A549 (cell line): ENCODE data around the gene UROD.

Source experiments
- EHMT2 ChIP-seq: fragments of 200-600 bp; sonication (generic); IDR thresholded peaks from 2 replicates; pipeline ENCODE4 v1.6.1; 2016; ENCODE audit warnings: antibody characterized with exemption, low read depth, mild to moderate bottlenecking, moderate library complexity
- EP300 ChIP-seq, 2 experiments: fragments of >200 bp; sonication (Bioruptor Twin); formaldehyde crosslinking; IDR thresholded peaks; 2 replicates in 1 of 2; 3 replicates in 1 of 2; pipeline ENCODE4 v1.6.1; 2016 to 2017
- HMGXB4 ChIP-seq: fragments of 250-450 bp; sonication (Bioruptor Pico); IDR thresholded peaks from 2 replicates; pipeline ENCODE4 v1.5.0; 2021; ENCODE audit warnings: mild to moderate bottlenecking, moderate library complexity, borderline replicate concordance
- POLR2A ChIP-seq: IDR thresholded peaks from 2 replicates; pipeline ENCODE4 v1.6.1; 2012; ENCODE audit warnings: mild to moderate bottlenecking, low read length
- RCOR1 ChIP-seq: fragments of 150-350 bp; IDR thresholded peaks from 2 replicates; pipeline ENCODE4 v1.6.1; 2014; ENCODE audit warnings: antibody characterized with exemption, low read length, low read depth
- TF ChIP-seq, protein P1 (sequence below): fragments of >200 bp; sonication (Bioruptor Twin); formaldehyde crosslinking; IDR thresholded peaks from 3 replicates; pipeline ENCODE4 v1.5.1; 2016

GRCh38 chr1:44964396-44964795 is 47.7 kb upstream of the UROD start:
- TF ChIP-seq RCOR1 (no peak), EP300 (IDR thresholded peaks at IDR 0.05) (no peak), POLR2A (no peak), EHMT2 (no peak), HMGXB4 (CRISPR knock-in tag) (no peak)
- TF ChIP-seq, protein P1, sequence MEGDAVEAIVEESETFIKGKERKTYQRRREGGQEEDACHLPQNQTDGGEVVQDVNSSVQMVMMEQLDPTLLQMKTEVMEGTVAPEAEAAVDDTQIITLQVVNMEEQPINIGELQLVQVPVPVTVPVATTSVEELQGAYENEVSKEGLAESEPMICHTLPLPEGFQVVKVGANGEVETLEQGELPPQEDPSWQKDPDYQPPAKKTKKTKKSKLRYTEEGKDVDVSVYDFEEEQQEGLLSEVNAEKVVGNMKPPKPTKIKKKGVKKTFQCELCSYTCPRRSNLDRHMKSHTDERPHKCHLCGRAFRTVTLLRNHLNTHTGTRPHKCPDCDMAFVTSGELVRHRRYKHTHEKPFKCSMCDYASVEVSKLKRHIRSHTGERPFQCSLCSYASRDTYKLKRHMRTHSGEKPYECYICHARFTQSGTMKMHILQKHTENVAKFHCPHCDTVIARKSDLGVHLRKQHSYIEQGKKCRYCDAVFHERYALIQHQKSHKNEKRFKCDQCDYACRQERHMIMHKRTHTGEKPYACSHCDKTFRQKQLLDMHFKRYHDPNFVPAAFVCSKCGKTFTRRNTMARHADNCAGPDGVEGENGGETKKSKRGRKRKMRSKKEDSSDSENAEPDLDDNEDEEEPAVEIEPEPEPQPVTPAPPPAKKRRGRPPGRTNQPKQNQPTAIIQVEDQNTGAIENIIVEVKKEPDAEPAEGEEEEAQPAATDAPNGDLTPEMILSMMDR, result no peak
